ENCODE results near the gene ANKRD55.

ANKRD55 gene

GRCh38 chr5:56078278-56079156 is 154.6 kb downstream of the ANKRD55 start:
- H3K4me1 ChIP-seq (ENCODE audit: control insufficient read depth, insufficient read depth, low read length): no peaks in the 10 kb centered on the region
- no peaks in the 10 kb centered on the region for H3K9me3 ChIP-seq (ENCODE audit: control insufficient read depth, insufficient read depth, low read length)
- H3K36me3 ChIP-seq (ENCODE audit: control insufficient read depth, insufficient read depth, low read length): no peaks in the 10 kb centered on the region
- no peaks in the 10 kb centered on the region for H3K27me3 ChIP-seq (ENCODE audit: control insufficient read depth, insufficient read depth, low read length)
- no peak overlapping the region for H3K9ac ChIP-seq (ENCODE audit: low read depth, low read length)
- H3K4me3 ChIP-seq (ENCODE audit: low read depth, low read length): no peak overlapping the region

GRCh38 chr5:56077796-56078233 is 155.3 kb downstream of the ANKRD55 start:
- no peaks in the 10 kb centered on the region for H3K4me1 ChIP-seq (ENCODE audit: control insufficient read depth, insufficient read depth, low read length)
- H3K4me3 ChIP-seq (ENCODE audit: low read depth, low read length): no peak overlapping the region
- H3K9me3 ChIP-seq (ENCODE audit: control insufficient read depth, insufficient read depth, low read length): no peaks in the 10 kb centered on the region
- no peaks in the 10 kb centered on the region for H3K27me3 ChIP-seq (ENCODE audit: control insufficient read depth, insufficient read depth, low read length)
- no peak overlapping the region for H3K9ac ChIP-seq (ENCODE audit: low read depth, low read length)
- no peaks in the 10 kb centered on the region for H3K36me3 ChIP-seq (ENCODE audit: control insufficient read depth, insufficient read depth, low read length)

- no peak overlapping the region for H3K4me3 ChIP-seq (ENCODE audit: low read depth, low read length)
- no peaks in the 10 kb centered on the region for H3K9me3 ChIP-seq (ENCODE audit: control insufficient read depth, insufficient read depth, low read length)
- H3K4me1 ChIP-seq (ENCODE audit: control insufficient read depth, insufficient read depth, low read length): no peaks in the 10 kb centered on the region
- no peaks in the 10 kb centered on the region for H3K27me3 ChIP-seq (ENCODE audit: control insufficient read depth, insufficient read depth, low read length)
- no peaks in the 10 kb centered on the region for H3K36me3 ChIP-seq (ENCODE audit: control insufficient read depth, insufficient read depth, low read length)
- no peak overlapping the region for H3K9ac ChIP-seq (ENCODE audit: low read depth, low read length)
Measured at GRCh38 chr5:56076486-56076885, 156.6 kb downstream of the ANKRD55 start.

DNA sequence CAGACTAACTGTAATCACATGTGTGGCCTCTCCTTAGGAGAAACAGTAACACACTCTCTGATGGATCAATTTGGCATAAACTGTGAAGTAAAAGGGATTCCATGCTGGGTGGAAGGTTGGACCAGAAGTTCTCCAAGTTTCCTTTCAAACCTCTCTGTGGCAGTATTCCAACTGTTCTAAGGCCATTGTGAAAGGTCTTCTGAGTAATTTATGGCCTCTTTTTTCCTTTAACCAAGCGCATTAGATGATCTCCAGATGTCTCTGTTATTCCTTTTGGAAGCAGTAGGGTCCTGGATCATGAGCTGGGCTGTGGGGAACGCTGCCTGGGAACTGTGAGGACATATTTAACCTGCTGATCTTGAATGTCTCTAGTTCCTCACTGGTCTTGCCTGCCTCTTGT is 157.8 kb downstream of the ANKRD55 start:
- Histone ChIP-seq H3K4me3 (ENCODE audit: low read depth, low read length) (no peak overlapping the region), H3K9me3 (ENCODE audit: control insufficient read depth, insufficient read depth, low read length) (no peaks in the 10 kb centered on the region), H3K4me1 (ENCODE audit: control insufficient read depth, insufficient read depth, low read length) (no peaks in the 10 kb centered on the region), H3K27me3 (ENCODE audit: control insufficient read depth, insufficient read depth, low read length) (no peaks in the 10 kb centered on the region), H3K36me3 (ENCODE audit: control insufficient read depth, insufficient read depth, low read length) (no peaks in the 10 kb centered on the region), H3K9ac (ENCODE audit: low read depth, low read length) (no peak overlapping the region)

DNA sequence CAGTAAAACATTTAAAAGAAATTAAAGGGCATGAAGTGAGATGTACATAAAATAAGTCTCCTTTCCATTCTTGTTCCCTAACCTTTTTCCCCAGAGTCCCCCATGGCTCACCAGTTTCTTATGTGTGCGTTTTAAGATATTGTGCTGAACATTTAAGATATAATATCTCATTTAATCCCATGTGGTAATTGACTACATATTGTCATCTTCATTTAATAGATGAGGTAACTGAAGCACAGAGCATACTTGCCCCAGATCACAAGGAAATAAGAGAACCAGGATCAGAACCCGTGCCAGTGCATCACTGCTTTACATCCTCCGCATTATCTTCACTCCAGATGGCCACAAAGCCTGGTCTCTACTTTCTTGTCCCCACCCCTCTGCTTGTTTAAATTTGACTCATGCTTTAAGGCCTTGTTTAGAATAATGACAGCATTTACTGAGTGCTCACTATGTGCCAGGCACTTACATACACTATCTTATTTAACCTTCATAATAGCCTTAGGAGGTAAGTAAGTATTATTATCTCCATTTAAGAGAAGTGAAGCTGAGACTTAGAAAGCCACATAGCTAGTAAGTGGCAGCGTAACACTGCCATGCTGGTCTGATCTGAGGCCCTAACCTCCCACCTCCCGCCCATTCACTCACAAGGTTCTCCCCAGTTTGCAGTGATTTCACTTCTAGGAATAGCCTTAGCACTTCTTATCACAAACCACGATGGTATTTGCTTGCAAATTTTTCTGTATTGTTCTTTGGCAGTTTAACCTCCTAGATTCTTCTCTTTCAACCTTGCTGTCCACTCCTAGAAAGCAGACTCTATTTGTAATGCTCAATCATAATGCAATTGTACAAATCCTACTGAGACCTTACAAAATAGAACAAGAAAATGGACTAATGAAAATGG is 160.0 kb downstream of the ANKRD55 start:
- no peak overlapping the region for H3K4me3 ChIP-seq (ENCODE audit: low read depth, low read length)
- H3K9me3 ChIP-seq (ENCODE audit: control insufficient read depth, insufficient read depth, low read length): no peaks in the 10 kb centered on the region
- H3K36me3 ChIP-seq (ENCODE audit: control insufficient read depth, insufficient read depth, low read length): no peaks in the 10 kb centered on the region
- H3K27me3 ChIP-seq (ENCODE audit: control insufficient read depth, insufficient read depth, low read length): no peaks in the 10 kb centered on the region
- no peaks in the 10 kb centered on the region for H3K4me1 ChIP-seq (ENCODE audit: control insufficient read depth, insufficient read depth, low read length)
- H3K9ac ChIP-seq (ENCODE audit: low read depth, low read length): no peak overlapping the region

DNA sequence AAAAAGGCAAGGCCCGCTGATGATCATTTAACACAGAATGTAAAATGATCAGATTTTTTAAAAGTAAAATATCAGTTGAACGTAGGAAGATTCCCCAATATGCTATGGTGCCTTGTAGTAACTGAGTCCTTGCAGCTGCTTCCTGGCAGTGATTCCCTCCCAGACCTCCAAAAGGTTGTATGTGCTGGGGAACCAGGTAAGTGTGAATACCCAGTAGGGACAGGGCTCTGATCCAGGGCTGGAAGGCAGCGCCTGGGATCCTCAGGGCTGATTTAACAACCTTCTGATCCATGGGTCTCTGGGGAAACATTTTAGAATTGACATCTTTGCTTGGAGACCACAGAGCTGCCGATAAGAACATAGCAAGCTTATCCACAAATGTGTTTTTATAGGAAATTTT is 161.7 kb downstream of the ANKRD55 start:
- Histone ChIP-seq H3K36me3 (ENCODE audit: control insufficient read depth, insufficient read depth, low read length) (no peaks in the 10 kb centered on the region), H3K4me3 (ENCODE audit: low read depth, low read length) (no peak overlapping the region), H3K9me3 (ENCODE audit: control insufficient read depth, insufficient read depth, low read length) (no peaks in the 10 kb centered on the region), H3K4me1 (ENCODE audit: control insufficient read depth, insufficient read depth, low read length) (no peaks in the 10 kb centered on the region), H3K27me3 (ENCODE audit: control insufficient read depth, insufficient read depth, low read length) (no peaks in the 10 kb centered on the region), H3K9ac (ENCODE audit: low read depth, low read length) (no peak overlapping the region)

DNA sequence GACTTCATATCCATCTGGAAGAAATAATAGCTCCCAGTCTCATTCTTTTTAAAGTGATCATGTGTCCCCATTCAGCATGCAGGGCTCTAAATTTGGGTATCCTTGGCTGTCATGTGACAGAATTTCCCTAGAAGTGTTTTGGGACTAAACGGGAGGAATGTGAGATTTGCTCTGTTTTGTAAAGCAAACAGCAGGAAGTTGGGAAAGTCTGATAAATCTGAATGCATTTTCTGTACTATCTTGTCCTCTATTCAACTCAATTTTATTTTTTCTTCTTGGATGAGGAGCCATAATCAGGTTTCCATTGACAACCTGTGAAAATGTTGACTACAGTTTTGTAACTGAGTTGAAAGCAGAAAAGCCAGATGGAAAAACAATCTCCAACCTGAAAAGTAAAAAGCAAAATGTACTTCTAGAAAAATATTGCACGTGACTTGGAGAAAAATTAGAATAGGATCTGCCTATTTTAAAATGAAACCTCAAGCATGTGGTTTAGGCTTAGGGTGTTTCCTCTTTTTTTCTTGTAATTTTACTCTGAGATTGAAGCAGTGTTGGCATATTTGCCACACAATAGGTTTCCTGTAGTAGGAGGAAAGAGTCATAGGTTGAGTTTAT is 162.2 kb downstream of the ANKRD55 start:
- Histone ChIP-seq H3K9ac (ENCODE audit: low read depth, low read length) (no peak overlapping the region), H3K4me1 (ENCODE audit: control insufficient read depth, insufficient read depth, low read length) (no peaks in the 10 kb centered on the region)

DNA sequence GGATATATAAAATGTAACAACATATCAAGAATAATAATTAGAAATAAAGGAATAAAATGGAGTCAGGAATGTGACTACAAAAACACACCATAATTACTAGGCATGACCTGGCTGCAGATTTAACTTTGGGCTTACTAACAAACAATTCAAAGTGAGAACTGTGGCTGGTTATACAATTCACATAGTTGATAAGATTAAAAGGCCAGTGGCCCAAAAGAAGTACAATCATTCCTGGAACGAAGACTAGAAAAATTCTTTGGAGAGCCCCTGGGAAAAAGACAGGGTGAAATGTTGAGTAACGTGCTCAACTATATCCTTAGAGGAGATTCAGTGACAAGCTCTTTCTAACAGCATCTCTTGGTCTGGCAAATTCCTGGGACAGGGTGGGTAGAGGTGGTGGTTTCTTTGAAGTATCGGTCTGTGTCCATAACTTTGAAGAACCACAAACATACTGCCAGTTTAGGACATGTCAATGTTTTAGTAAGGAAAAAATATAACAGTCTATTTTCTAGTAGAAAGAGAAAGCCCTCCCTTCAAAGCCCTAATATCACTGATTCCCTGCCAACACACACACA is 163.4 kb downstream of the ANKRD55 start:
- H3K4me1 ChIP-seq (ENCODE audit: control insufficient read depth, insufficient read depth, low read length): no peaks in the 10 kb centered on the region
- no peak overlapping the region for H3K4me3 ChIP-seq (ENCODE audit: low read depth, low read length)
- no peaks in the 10 kb centered on the region for H3K27me3 ChIP-seq (ENCODE audit: control insufficient read depth, insufficient read depth, low read length)
- H3K36me3 ChIP-seq (ENCODE audit: control insufficient read depth, insufficient read depth, low read length): no peaks in the 10 kb centered on the region
- no peaks in the 10 kb centered on the region for H3K9me3 ChIP-seq (ENCODE audit: control insufficient read depth, insufficient read depth, low read length)
- no peak overlapping the region for H3K9ac ChIP-seq (ENCODE audit: low read depth, low read length)

More for the DNA sequence above, 162.2 kb downstream of the ANKRD55 start:
- Histone ChIP-seq H3K36me3 (ENCODE audit: control insufficient read depth, insufficient read depth, low read length) (no peaks in the 10 kb centered on the region), H3K27me3 (ENCODE audit: control insufficient read depth, insufficient read depth, low read length) (no peaks in the 10 kb centered on the region), H3K9me3 (ENCODE audit: control insufficient read depth, insufficient read depth, low read length) (no peaks in the 10 kb centered on the region), H3K4me3 (ENCODE audit: low read depth, low read length) (no peak overlapping the region)

- no peaks in the 10 kb centered on the region for H3K36me3 ChIP-seq (ENCODE audit: control insufficient read depth, insufficient read depth, low read length)
- H3K9me3 ChIP-seq (ENCODE audit: control insufficient read depth, insufficient read depth, low read length): no peaks in the 10 kb centered on the region
- no peaks in the 10 kb centered on the region for H3K4me1 ChIP-seq (ENCODE audit: control insufficient read depth, insufficient read depth, low read length)
- no peak overlapping the region for H3K4me3 ChIP-seq (ENCODE audit: low read depth, low read length)
- H3K9ac ChIP-seq (ENCODE audit: low read depth, low read length): no peak overlapping the region
- H3K27me3 ChIP-seq (ENCODE audit: control insufficient read depth, insufficient read depth, low read length): no peaks in the 10 kb centered on the region
Measured at GRCh38 chr5:56066931-56067450, 166.1 kb downstream of the ANKRD55 start.

DNA sequence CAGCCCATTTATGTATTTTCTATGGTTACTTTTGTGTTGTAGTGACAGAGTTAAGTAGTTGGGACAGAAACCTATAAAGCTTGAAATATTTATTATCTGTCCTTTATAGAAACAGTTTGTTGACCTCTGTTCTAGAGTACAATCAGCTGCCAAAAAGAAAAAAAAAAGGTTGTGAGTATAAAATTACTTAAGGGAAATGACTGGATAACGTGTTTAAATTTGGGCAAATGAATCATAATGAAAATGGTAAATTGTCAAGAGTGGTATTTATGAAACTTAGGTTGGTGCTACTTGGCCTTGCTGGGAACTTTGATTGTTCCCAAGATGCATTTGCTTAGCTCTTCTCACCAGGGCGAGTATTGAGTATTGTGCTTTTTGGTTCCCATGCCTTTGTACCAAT is 168.1 kb downstream of the ANKRD55 start:
- no peaks in the 10 kb centered on the region for H3K27me3 ChIP-seq (ENCODE audit: control insufficient read depth, insufficient read depth, low read length)
- H3K36me3 ChIP-seq (ENCODE audit: control insufficient read depth, insufficient read depth, low read length): no peaks in the 10 kb centered on the region
- H3K4me1 ChIP-seq (ENCODE audit: control insufficient read depth, insufficient read depth, low read length): no peaks in the 10 kb centered on the region
- no peak overlapping the region for H3K9ac ChIP-seq (ENCODE audit: low read depth, low read length)
- no peak overlapping the region for H3K4me3 ChIP-seq (ENCODE audit: low read depth, low read length)
- H3K9me3 ChIP-seq (ENCODE audit: control insufficient read depth, insufficient read depth, low read length): no peaks in the 10 kb centered on the region

Data from iPS-15b (cell line).